Lower leg skin (tissue), 4 donors: ENCODE results near the gene TPK1. TPM values are rescaled to one million over a fixed set of nuclear protein-coding genes. Genes with fewer than 3 reads are reported as not detected.
"Not testable (repeated sequence)": the region's sequence is repeated elsewhere in the genome, so short reads cannot be mapped to it uniquely, and the experiment has no call there.

ENCODE experiments used
- DNase-seq, 2 donors: peaks; one replicate each; pipeline ENCODE4 v3.0.0-alpha.2; 2019; ENCODE audit warnings: low spot score in 2 of 2
- H3K4me3 ChIP-seq: fragments of 200-600 bp; sonication (generic); 2 replicates; pipeline ENCODE4 v1.5.1; 2017; ENCODE audit warnings: mild to moderate bottlenecking, low read depth; ENCODE audit not compliant: poor library complexity, severe bottlenecking
- CTCF ChIP-seq, 3 donors: fragments of 450-650 bp; IDR thresholded peaks; one replicate each; pipeline ENCODE4 v1.5.1; 2016; ENCODE audit warnings: antibody characterized with exemption in 3 of 3, mild to moderate bottlenecking in 3 of 3, moderate library complexity in 2 of 3
- POLR2A ChIP-seq, 2 donors: fragments of 450-650 bp; IDR thresholded peaks; one replicate each; pipeline ENCODE4 v1.6.1; 2016 to 2017; ENCODE audit warnings: antibody characterized with exemption in 2 of 2, mild to moderate bottlenecking in 1 of 2, moderate library complexity in 1 of 2
- whole genome bisulfite sequencing, 2 donors: methylation state at CpG; one replicate each; pipeline ENCODE4 v1.1.5; 2018; 5-methylcytosine and 5-hydroxymethylcytosine counted together
- intact Hi-C: fragments of 100-400 bp; cut with DNase I; formaldehyde crosslinking; loops from one replicate; pipeline ENCODE4 v1.15.0; 2023; ENCODE audit warnings: low total_unique reads
- total RNA-seq, 4 donors: library from RNA; depleted of rRNA; stranded (reverse); fragments of >200 nt; gene quantifications; one replicate each; pipeline ENCODE4 v1.1.0, GENCODE V29; 2016

TPK1 gene
- total RNA-seq, 4 donors from 2014 or later, result 1.1 to 5.5 (median 3.3) TPM

DNA sequence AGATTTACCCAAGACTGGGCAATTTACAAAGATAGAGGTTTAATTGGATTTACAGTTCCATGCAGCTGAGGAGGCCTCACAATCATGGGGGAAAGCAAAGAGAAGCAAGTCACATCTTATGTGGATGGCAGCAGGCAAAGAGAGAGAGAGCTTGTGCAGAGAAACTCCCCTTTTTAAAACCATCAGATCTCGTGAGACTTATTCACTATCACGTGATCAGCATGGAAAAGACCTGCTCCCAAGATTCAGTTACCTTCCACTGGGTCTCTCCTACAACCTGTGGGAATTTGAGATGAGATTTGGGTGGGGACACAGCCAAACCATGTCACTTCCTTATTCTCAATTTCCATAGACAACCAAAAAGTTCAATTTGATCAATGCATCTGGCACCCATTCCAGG, 407.4 kb downstream of the TPK1 start:
- DNase-seq, result no peak
- no peak overlapping the region for H3K4me3 ChIP-seq
- TF ChIP-seq POLR2A (IDR thresholded peaks at IDR 0.05) (no peak), CTCF (IDR thresholded peaks at IDR 0.05) (no peak)
- 80% methylated on average over 2 of the region's 2 CpGs for WGBS, 2 donors
- intact Hi-C loops, result no loop called here

GRCh38 chr7:144427539-144427938, 408.3 kb downstream of the TPK1 start:
- WGBS, 2 donors, result 41 to 42% methylated on average over 2 of the region's 2 CpGs
- DNase-seq, intact Hi-C loops, H3K4me3 ChIP-seq: not testable (repeated sequence)

DNA sequence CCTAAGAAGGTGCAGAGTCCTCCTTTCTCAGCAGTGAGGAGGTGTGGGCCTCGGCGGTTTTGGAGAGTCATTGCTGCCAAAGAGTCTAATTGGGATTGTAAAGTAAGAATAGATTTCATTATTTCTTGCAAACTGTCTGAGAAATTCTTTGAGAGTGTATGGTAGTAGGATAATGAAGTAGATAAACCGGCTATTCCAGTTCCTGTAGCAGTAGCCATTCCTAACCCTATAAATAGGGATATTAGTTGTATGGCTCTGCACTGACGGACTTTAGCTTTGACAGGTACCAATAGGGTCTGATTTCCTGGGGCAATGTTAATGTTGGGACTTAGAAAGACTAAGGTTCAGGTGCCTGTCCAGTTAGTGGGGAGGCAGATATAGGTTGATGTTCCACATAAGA, 416.9 kb downstream of the TPK1 start:
- DNase-seq, intact Hi-C loops, H3K4me3 ChIP-seq: not testable (repeated sequence)
- WGBS, 2 donors, result 47 to 53% methylated on average over 4 of the region's 4 CpGs

GRCh38 chr7:144416341-144416740, 419.5 kb downstream of the TPK1 start:
- TF ChIP-seq CTCF (IDR thresholded peaks at IDR 0.05) (no peak), POLR2A (IDR thresholded peaks at IDR 0.05) (no peak)
- H3K4me3 ChIP-seq, result no peak overlapping the region
- intact Hi-C loops, result no loop called here
- no peak for DNase-seq

DNA sequence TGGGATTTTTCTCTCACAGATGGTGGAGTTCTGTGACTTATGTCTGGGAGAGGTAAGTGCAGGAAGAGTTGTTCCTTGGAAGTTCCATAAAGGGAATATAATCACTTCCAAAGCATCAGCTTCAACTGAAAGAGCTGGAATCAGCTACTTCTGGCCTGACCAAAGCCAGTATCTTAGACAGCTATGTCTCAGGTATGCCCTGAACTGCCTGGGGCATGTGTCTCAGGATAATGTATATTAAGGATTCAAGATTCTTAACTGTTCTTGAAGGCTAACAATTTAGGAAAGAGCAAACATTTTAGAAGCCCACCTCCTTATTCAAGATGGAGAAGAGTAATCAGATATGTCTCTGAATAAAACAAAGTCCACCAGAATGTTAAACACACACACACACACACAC, 420.0 kb downstream of the TPK1 start:
- no peak overlapping the region for H3K4me3 ChIP-seq
- DNase-seq, result no peak
- TF ChIP-seq CTCF (IDR thresholded peaks at IDR 0.05) (no peak), POLR2A (IDR thresholded peaks at IDR 0.05) (no peak)
- intact Hi-C loops, result no loop called here

DNA sequence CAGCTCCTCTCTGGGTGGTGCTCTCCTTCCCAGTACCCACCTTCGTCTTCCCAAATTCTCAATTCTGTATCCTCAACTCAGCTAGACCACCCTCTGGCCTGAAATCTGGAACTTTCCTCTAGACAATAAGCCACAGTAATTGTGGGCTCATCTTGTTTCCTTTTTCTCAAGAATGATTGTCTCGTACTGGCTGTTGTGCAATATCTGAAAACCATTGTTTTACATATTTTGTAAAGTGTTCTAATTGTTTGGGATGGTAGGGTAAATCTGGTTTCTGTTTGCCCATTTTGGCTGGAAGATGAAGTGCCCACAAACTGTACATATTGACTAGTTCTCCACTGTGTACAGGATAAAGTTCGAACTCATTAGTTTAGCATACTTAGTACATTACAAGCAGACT, 421.0 kb downstream of the TPK1 start:
- TF ChIP-seq CTCF (IDR thresholded peaks at IDR 0.05), result no peak
- TF ChIP-seq POLR2A (IDR thresholded peaks at IDR 0.05), result no peak
- 56 to 76% methylated on average over 3 of the region's 3 CpGs for WGBS, 2 donors
- DNase-seq, result no peak
- no peak overlapping the region for H3K4me3 ChIP-seq
- intact Hi-C loops, result no loop called here

DNA sequence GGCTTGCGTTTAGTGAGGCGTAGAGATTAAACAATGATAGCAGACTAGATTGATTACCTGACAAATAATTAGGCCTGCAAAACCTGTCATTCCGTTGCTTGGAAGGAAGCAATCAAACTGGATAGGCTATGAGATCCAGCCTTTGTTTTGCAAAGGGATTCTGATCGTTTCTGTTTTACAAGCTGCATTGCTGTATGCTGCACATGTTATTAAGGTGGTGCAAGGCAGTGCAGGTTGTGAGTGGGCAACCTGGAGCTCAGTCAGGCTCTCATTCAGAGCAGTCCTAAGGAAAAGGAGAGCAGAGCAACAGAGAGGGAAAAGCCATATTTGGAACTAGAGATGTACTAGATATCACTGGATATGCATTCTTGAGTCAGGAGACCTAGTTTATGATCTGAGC, 425.4 kb downstream of the TPK1 start:
- no peak overlapping the region for H3K4me3 ChIP-seq
- no peak for DNase-seq
- 15 to 25% methylated on average over 4 of the region's 4 CpGs for WGBS, 2 donors
- intact Hi-C loops, result no loop called here
- TF ChIP-seq POLR2A (IDR thresholded peaks at IDR 0.05) (no peak), CTCF (IDR thresholded peaks at IDR 0.05) (no peak)
